Heart right ventricle (tissue), 16 donors: ENCODE measurements around the gene LRRC25. TPM values are rescaled to one million over a fixed set of nuclear protein-coding genes. Genes with fewer than 3 reads are reported as not detected.

Experiments
- ATAC-seq, 8 donors: fragments of 200-7000 bp; cut with Tn5 transposase; one replicate each; pipeline ENCODE4 v1.9.1; 2020; ENCODE audit warnings: mild to moderate bottlenecking in 8 of 8, moderate library complexity in 8 of 8, moderate number of reproducible peaks in 1 of 8
- DNase-seq, 2 donors: peaks; one replicate each; pipeline ENCODE4 v3.0.0-alpha.2; 2020
- H3K27ac ChIP-seq, 10 donors: fragments of 200-600 bp; sonication (generic) in 2 of 10; one replicate each; pipeline versions ENCODE4 v1.5.0 to v1.8.0; 2020 to 2022; ENCODE audit warnings: mild to moderate bottlenecking in 3 of 10
- H3K27me3 ChIP-seq, 7 donors: fragments of 200-600 bp; one replicate each; pipeline ENCODE4 v1.8.0; 2021 to 2022; ENCODE audit warnings: mild to moderate bottlenecking in 2 of 7
- H3K36me3 ChIP-seq, 9 donors: fragments of 200-600 bp; sonication (generic) in 1 of 9; one replicate each; pipeline versions ENCODE4 v1.5.0 to v1.8.0; 2020 to 2022; ENCODE audit warnings: mild to moderate bottlenecking in 2 of 9
- H3K4me1 ChIP-seq, 9 donors: fragments of 200-600 bp; sonication (generic) in 1 of 9; one replicate each; pipeline versions ENCODE4 v1.5.0 to v1.8.0; 2020 to 2022; ENCODE audit warnings: mild to moderate bottlenecking in 4 of 9
- H3K4me3 ChIP-seq, 10 donors: fragments of 200-600 bp; sonication (generic) in 2 of 10; one replicate each; pipeline versions ENCODE4 v1.5.0 to v1.8.0; 2020 to 2022; ENCODE audit warnings: mild to moderate bottlenecking in 7 of 10, moderate library complexity in 2 of 10
- H3K9me3 ChIP-seq, 11 donors: fragments of 200-600 bp in 10 of 11; sonication (generic) in 2 of 11; one replicate each; pipeline versions ENCODE4 v1.5.0 to v1.8.0; 2013 to 2022; ENCODE audit warnings: mild to moderate bottlenecking in 2 of 11, control low read depth in 1 of 11, moderate library complexity in 1 of 11
- CTCF ChIP-seq, 9 donors: fragments of 200-600 bp; sonication (generic) in 2 of 9; IDR thresholded peaks; one replicate each; pipeline versions ENCODE4 v1.5.0 to v1.8.0; 2021 to 2022; ENCODE audit warnings: antibody characterized with exemption in 9 of 9, mild to moderate bottlenecking in 5 of 9, moderate library complexity in 1 of 9
- WGBS, 2 donors: extraction: QIAGEN DNeasy Blood & Tissue Kit; methylation state at CpG; one replicate each; pipeline ENCODE4 v1.1.7; 2013; ENCODE audit warnings: inconsistent platforms in 1 of 2; 5-methylcytosine and 5-hydroxymethylcytosine counted together
- intact Hi-C, 10 donors: fragments of 100-400 bp; cut with DNase I; formaldehyde crosslinking; loops; one replicate each; pipeline versions ENCODE4 v1.11.1 to v1.14.2; 2022
- polyA plus RNA-seq, 2 donors: library from polyadenylated mRNA; stranded (reverse); fragments of 200-250 nt; gene quantifications; one replicate each; pipeline ENCODE4 v1.2.3, GENCODE V29; 2013
- total RNA-seq, 10 donors: library from RNA; stranded (reverse); fragmentation: NEBNext Ultra II Directional in 3 of 10; extraction: Animal tissue kit (Norgen Biotek cat#: 25700) in 3 of 10; gene quantifications; one replicate each; pipeline versions ENCODE4 v1.2.1 to v1.2.4, GENCODE V29; 2021 to 2023
- donor health status: Arrhythmogenic right ventricular cardiomyopathy.
- donor health status: ischemic (EF 13 %, LVEDD 7.1; RV severe dilation, severe dysfunction).
- donor health status: healthy with polysubstance abuse.
- donor health status: DM: no; HTN: yes; CAD: no.
- donor health status: DM: no; HTN: no; CAD: no.
- donor health status: ischemic (EF 25% LVEDD 6.9; RV normal size, moderate dysfunction).
- donor health status: ischemic (EF 25% LVEDD 5.7; RV mildly dilated, moderate dysfunction).
- donor health status: healthy.
- donor health status: DM: yes; HTN: yes; CAD: no.
- donor health status: Ischemic cardiomyopathy.
- donor health status: ischemic (EF 35%, LVEDD 5.7; RV mildly dilated, moderate dysfunction).
- donor health status: nonischemic (EF 11% LVEDD 7.7; RV severe dilation, severe dysfunction).
- donor health status: DM: yes; HTN: yes; CAD: no.
- donor health status: PGD.
- donor health status: ischemic (EF 29% LVEDD 5.4; RV normal size, mild dysfunction).
- donor health status: nonischemic (EF 23%, LVEDD 6.1; RV moderate dilation, normal function).

The LRRC25 gene
- total and polyA plus RNA-seq, 12 donors = 0.57 to 13.3 (median 1.8) TPM

- peak overlapping the region in 5 of 10 donors; percentile 49 to 73 (median 70) for H3K27ac ChIP-seq
- no peak for TF ChIP-seq CTCF (IDR thresholded peaks at IDR 0.05)
- H3K36me3 ChIP-seq = peaks cover 0 to 27% (median 0%) of the 10 kb centered on the region in 9 donors
- peaks cover 0 to 4% (median 0%) of the 10 kb centered on the region in 11 donors for H3K9me3 ChIP-seq
- peak overlapping the region in 7 of 10 donors; percentile 17 to 52 (median 38) for H3K4me3 ChIP-seq
- intact Hi-C loops = loop anchor here in 6 of 10 donors (1.0 to 5.0 kb wide), 4 partner anchors 21 to 47 kb away; partner anchors contain the start of gene PGPEP1 (in 1 of the 6)
- no peak for DNase-seq
- 81 to 85% methylated on average over 13 of the region's 13 CpGs for WGBS, 2 donors
- H3K4me1 ChIP-seq = peaks cover 0 to 49% (median 16%) of the 10 kb centered on the region in 9 donors
- H3K27me3 ChIP-seq = peaks cover 0 to 13% (median 0%) of the 10 kb centered on the region in 7 donors
- ATAC-seq = no peak
Measured at GRCh38 chr19:18388960-18389725, 8.3 kb downstream of the LRRC25 start.

GRCh38 chr19:18388100-18388959 lies 9.1 kb downstream of the LRRC25 start:
- Histone ChIP-seq H3K27me3 (peaks cover 0 to 16% (median 0%) of the 10 kb centered on the region in 7 donors), H3K4me3 (peak overlapping the region in 9 of 10 donors; percentile 17 to 52 (median 38)), H3K4me1 (peaks cover 0 to 46% (median 16%) of the 10 kb centered on the region in 9 donors), H3K27ac (peak overlapping the region in 8 of 10 donors; percentile 9 to 73 (median 56)), H3K36me3 (peaks cover 0 to 27% (median 0%) of the 10 kb centered on the region in 9 donors), H3K9me3 (peaks cover 0 to 4% (median 0%) of the 10 kb centered on the region in 11 donors)
- peak; percentile 97 to 100 (median 100) for TF ChIP-seq CTCF (IDR thresholded peaks at IDR 0.05)
- ATAC-seq (peak; percentile 82 to 91 (median 90)), DNase-seq (peak; percentile 79 to 88)
- WGBS, 2 donors = 6% methylated on average over 82 to 86 of the region's 86 CpGs
- intact Hi-C loops = loop anchor here in 6 of 10 donors (1.0 to 5.0 kb wide), 4 partner anchors 22 to 46 kb away; partner anchors contain the start of gene PGPEP1 (in 1 of the 6)

GRCh38 chr19:18386543-18387271 lies 10.7 kb downstream of the LRRC25 start:
- Histone ChIP-seq H3K4me3 (peak overlapping the region in 4 of 10 donors; percentile 14 to 52 (median 37)), H3K9me3 (peaks cover 0 to 4% (median 0%) of the 10 kb centered on the region in 11 donors), H3K4me1 (peaks cover 0 to 38% (median 16%) of the 10 kb centered on the region in 9 donors), H3K27me3 (peaks cover 0 to 16% (median 0%) of the 10 kb centered on the region in 7 donors), H3K27ac (peak overlapping the region in 1 of 10 donors; percentile 12), H3K36me3 (peaks cover 0 to 25% (median 0%) of the 10 kb centered on the region in 9 donors)
- ATAC-seq (no peak), DNase-seq (no peak)
- TF ChIP-seq CTCF (IDR thresholded peaks at IDR 0.05) = no peak
- WGBS, 2 donors = 83 to 85% methylated on average over 14 of the region's 14 CpGs
- intact Hi-C loops = loop anchor here in 4 of 10 donors (5.0 kb wide), 2 partner anchors 34 to 44 kb away; partner anchors contain the start of gene PGPEP1 (in 1 of the 4)
